ENCODE results near the gene PRKAB1. TPM values are rescaled to one million over a fixed set of nuclear protein-coding genes. Genes with fewer than 3 reads are reported as not detected.

The PRKAB1 gene
- total and polyA plus RNA-seq, 2 experiments from 2014 or later: 16.3 to 31.0 TPM

DNA sequence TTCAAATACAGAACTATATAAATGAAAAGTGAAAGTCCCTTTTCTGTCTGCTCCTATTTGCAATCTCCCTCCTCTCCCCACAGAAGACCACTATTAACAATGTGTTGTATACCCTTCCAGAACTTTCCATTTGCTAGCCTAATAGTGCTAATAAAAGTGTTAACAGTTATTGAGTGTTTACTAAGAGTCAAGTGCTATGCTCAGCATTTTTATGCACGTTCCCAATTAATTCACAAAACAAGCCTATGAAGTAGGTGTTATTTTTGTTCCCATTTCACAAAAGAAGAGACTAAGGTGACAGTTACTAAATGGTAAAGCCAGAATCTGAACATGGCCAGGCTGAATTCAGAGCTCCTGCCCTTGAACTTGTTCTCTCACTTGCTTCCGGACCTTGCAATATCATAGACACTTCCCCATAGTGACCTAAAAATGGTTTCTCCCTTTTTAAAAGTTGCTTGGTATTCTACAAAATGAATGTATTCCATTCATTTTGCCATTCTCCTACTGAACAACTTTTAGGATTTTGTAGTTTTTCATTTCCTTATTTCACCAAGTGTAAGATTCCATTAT lies 1.6 kb upstream of the PRKAB1 start:
- H3K4me1 ChIP-seq (ENCODE audit: insufficient read depth): no peaks in the 10 kb centered on the region; the same call in 1 of the 2 replicates
- no peaks in the 10 kb centered on the region for H3K27me3 ChIP-seq (ENCODE audit: insufficient read depth)
- no peak overlapping the region for H3K27ac ChIP-seq (ENCODE audit: low read depth)
- ATAC-seq (no peak), DNase-seq (ENCODE audit: low spot score) (no peak)
- TF ChIP-seq ZNF114 (CRISPR knock-in tag; IDR thresholded peaks at IDR 0.05) (no peak), CREB1 (CRISPR knock-in tag; IDR thresholded peaks at IDR 0.05; ENCODE audit: low read depth) (no peak), POLR2AphosphoS5 (IDR thresholded peaks at IDR 0.05; ENCODE audit: low read depth) (no peak), STAT1 (IDR thresholded peaks at IDR 0.05; ENCODE audit: unreplicated experiment) (no peak), EZH2phosphoT487 (IDR thresholded peaks at IDR 0.05; ENCODE audit: unreplicated experiment) (no peak), EZH2 (IDR thresholded peaks at IDR 0.05; ENCODE audit: low read depth, unreplicated experiment) (no peak), ZNF331 (CRISPR knock-in tag; IDR thresholded peaks at IDR 0.05; ENCODE audit: low read depth) (no peak), NANOG (IDR thresholded peaks at IDR 0.05; ENCODE audit: borderline replicate concordance) (no peak), ZNF462 (CRISPR knock-in tag; IDR thresholded peaks at IDR 0.05) (no peak), JUNB (IDR thresholded peaks at IDR 0.05; ENCODE audit: unreplicated experiment) (no peak)
- TF ChIP-seq, protein P1, sequence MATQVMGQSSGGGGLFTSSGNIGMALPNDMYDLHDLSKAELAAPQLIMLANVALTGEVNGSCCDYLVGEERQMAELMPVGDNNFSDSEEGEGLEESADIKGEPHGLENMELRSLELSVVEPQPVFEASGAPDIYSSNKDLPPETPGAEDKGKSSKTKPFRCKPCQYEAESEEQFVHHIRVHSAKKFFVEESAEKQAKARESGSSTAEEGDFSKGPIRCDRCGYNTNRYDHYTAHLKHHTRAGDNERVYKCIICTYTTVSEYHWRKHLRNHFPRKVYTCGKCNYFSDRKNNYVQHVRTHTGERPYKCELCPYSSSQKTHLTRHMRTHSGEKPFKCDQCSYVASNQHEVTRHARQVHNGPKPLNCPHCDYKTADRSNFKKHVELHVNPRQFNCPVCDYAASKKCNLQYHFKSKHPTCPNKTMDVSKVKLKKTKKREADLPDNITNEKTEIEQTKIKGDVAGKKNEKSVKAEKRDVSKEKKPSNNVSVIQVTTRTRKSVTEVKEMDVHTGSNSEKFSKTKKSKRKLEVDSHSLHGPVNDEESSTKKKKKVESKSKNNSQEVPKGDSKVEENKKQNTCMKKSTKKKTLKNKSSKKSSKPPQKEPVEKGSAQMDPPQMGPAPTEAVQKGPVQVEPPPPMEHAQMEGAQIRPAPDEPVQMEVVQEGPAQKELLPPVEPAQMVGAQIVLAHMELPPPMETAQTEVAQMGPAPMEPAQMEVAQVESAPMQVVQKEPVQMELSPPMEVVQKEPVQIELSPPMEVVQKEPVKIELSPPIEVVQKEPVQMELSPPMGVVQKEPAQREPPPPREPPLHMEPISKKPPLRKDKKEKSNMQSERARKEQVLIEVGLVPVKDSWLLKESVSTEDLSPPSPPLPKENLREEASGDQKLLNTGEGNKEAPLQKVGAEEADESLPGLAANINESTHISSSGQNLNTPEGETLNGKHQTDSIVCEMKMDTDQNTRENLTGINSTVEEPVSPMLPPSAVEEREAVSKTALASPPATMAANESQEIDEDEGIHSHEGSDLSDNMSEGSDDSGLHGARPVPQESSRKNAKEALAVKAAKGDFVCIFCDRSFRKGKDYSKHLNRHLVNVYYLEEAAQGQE (IDR thresholded peaks at IDR 0.05; ENCODE audit: unreplicated experiment): no peak
- TF ChIP-seq, protein P2, sequence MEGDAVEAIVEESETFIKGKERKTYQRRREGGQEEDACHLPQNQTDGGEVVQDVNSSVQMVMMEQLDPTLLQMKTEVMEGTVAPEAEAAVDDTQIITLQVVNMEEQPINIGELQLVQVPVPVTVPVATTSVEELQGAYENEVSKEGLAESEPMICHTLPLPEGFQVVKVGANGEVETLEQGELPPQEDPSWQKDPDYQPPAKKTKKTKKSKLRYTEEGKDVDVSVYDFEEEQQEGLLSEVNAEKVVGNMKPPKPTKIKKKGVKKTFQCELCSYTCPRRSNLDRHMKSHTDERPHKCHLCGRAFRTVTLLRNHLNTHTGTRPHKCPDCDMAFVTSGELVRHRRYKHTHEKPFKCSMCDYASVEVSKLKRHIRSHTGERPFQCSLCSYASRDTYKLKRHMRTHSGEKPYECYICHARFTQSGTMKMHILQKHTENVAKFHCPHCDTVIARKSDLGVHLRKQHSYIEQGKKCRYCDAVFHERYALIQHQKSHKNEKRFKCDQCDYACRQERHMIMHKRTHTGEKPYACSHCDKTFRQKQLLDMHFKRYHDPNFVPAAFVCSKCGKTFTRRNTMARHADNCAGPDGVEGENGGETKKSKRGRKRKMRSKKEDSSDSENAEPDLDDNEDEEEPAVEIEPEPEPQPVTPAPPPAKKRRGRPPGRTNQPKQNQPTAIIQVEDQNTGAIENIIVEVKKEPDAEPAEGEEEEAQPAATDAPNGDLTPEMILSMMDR (conservative IDR thresholded peaks at IDR 0.05; ENCODE audit: low read depth in 2 of 2): no peak
- TF ChIP-seq, protein P3, sequence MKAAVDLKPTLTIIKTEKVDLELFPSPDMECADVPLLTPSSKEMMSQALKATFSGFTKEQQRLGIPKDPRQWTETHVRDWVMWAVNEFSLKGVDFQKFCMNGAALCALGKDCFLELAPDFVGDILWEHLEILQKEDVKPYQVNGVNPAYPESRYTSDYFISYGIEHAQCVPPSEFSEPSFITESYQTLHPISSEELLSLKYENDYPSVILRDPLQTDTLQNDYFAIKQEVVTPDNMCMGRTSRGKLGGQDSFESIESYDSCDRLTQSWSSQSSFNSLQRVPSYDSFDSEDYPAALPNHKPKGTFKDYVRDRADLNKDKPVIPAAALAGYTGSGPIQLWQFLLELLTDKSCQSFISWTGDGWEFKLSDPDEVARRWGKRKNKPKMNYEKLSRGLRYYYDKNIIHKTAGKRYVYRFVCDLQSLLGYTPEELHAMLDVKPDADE (IDR thresholded peaks at IDR 0.05): no peak
- H3K9me3 Mint-ChIP-seq: no peaks in the 10 kb centered on the region
- peaks cover 30% of the 10 kb centered on the region for H3K79me2 ChIP-seq (replicated peaks; ENCODE audit: insufficient read depth)
- H3K4me1 Mint-ChIP-seq: peaks cover 10% of the 10 kb centered on the region
- no peak overlapping the region; the same call in 1 of the 2 replicates for H2AFZ ChIP-seq
- no peak overlapping the region for H3K4me2 ChIP-seq
- no peak overlapping the region for H3K27ac Mint-ChIP-seq
- H3K27me3 Mint-ChIP-seq (ENCODE audit: insufficient read depth, low read depth, poor library complexity): peaks cover 3% of the 10 kb centered on the region
- peaks cover 20% of the 10 kb centered on the region for H3K36me3 Mint-ChIP-seq (ENCODE audit: low read depth)
- H3K36me3 ChIP-seq (ENCODE audit: insufficient read depth): peaks cover 5% of the 10 kb centered on the region; the same call in 1 of the 2 replicates
- peaks cover 4% of the 10 kb centered on the region for H3F3A ChIP-seq (replicated peaks; ENCODE audit: low read depth)
- no peaks in the 10 kb centered on the region for H3K9me2 ChIP-seq (ENCODE audit: insufficient read depth)
- no peak overlapping the region for H3K4me3 Mint-ChIP-seq
- H3K4me3 ChIP-seq: no peak overlapping the region
- peaks cover 9% of the 10 kb centered on the region; the same call in 1 of the 2 replicates for H4K20me1 ChIP-seq (replicated peaks; ENCODE audit: insufficient read depth)

All from GM23338 (cell line).